Measurements from ENCODE around the gene SOX15. TPM values are rescaled to one million over a fixed set of nuclear protein-coding genes. Genes with fewer than 3 reads are reported as not detected.

Gene SOX15
- total and polyA plus RNA-seq, 3 donors from 2014 or later, result 2.6 to 4.0 (median 2.8) TPM

DNA sequence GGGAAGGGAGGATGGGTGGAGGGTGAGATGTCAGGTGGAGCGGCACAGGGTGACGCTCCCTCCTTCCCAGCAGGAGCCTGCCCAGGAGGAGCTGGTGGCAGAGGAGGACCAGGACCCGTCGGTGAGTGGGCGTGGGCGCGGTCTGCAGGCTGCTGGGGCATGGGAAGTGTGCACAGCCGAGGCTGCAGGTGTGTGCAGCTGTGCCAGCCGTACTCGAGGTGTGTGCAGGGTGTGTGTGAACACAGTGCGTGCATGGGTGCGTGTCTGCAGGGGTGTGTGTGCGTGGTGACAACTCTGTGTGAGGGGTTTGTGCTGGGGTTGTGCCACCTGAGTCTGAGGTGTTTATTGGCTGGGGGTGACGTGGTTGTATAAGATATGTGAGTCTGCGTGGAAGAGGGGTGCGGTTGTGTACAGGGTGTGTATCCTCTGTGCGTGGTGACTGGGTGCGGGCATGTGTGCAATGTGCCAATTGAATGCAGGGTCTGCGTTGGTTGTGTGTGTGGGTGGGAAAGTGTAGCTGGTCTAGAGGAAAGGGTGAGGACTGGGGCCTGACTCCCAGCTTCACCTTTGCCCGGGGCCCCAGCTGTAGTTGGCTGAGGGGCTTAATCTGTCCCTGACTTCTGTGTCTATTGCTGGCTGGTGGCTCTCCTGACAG is 40.4 kb downstream of the SOX15 start:
- no peaks in the 10 kb centered on the region for H3K27me3 ChIP-seq
- peaks cover 6% of the 10 kb centered on the region for H3K4me1 ChIP-seq
- no peak for DNase-seq
- H3K36me3 ChIP-seq (ENCODE audit: low read depth, missing control alignments), result no peaks in the 10 kb centered on the region
- peak overlapping the region; percentile 57 to 63 for H3K4me3 ChIP-seq
- no peaks in the 10 kb centered on the region for H3K9me3 ChIP-seq
- H3K27ac ChIP-seq, result peak overlapping the region; percentile 47 to 71
- WGBS, 2 donors, result 43 to 69% methylated on average over 10 to 20 of the region's 20 CpGs
- intact Hi-C loops (cut with DNase I; ENCODE audit: low total_unique reads), result no loop called here
- TF ChIP-seq, protein P1, sequence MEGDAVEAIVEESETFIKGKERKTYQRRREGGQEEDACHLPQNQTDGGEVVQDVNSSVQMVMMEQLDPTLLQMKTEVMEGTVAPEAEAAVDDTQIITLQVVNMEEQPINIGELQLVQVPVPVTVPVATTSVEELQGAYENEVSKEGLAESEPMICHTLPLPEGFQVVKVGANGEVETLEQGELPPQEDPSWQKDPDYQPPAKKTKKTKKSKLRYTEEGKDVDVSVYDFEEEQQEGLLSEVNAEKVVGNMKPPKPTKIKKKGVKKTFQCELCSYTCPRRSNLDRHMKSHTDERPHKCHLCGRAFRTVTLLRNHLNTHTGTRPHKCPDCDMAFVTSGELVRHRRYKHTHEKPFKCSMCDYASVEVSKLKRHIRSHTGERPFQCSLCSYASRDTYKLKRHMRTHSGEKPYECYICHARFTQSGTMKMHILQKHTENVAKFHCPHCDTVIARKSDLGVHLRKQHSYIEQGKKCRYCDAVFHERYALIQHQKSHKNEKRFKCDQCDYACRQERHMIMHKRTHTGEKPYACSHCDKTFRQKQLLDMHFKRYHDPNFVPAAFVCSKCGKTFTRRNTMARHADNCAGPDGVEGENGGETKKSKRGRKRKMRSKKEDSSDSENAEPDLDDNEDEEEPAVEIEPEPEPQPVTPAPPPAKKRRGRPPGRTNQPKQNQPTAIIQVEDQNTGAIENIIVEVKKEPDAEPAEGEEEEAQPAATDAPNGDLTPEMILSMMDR (IDR thresholded peaks at IDR 0.05), result no peak
- no peak for TF ChIP-seq POLR2A (IDR thresholded peaks at IDR 0.05)

DNA sequence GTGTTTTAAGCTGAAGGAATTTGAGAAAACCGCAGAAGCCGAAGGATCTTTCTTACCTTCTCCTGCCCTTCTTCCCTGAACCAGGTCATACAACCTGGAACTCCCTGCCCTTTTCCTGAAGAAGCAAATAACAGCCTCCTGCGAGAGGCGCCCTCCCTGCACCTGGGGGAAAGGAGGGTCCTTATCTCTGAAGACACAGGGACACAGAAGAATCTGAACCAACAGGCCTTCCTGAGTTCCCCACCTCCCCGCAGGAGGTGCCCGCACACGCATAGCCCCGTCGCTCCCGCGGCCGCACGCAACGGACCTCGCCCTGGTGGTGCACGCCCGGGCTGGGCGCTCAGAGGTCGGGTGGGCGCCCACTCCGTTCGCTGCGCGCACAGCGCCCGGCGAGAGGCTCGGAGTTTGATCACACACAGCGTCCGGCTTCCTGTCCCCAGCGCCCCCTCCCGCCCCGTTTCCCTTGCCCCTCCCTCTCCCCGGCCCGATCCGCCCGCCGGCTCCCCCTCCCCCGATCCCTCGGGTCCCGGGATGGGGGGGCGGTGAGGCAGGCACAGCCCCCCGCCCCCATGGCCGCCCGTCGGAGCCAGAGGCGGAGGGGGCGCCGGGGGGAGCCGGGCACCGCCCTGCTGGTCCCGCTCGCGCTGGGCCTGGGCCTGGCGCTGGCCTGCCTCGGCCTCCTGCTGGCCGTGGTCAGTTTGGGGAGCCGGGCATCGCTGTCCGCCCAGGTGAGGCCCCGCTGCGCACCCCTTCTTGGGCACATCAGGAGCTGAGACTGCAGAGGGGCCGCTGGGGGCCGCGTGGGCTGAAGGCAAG is 41.1 kb downstream of the SOX15 start, which contains the start of gene TNFSF12:
TSS of gene TNFSF12 (plus strand) at position 474 of the 816 bp plus-strand sequence. CDS start at position 570, 96 bp downstream.
- intact Hi-C loops (cut with DNase I; ENCODE audit: low total_unique reads), result no loop called here
- peak within 1 kb of the TSS; percentile 57 to 63 for H3K4me3 ChIP-seq
- no peaks in the 10 kb centered on the region for H3K27me3 ChIP-seq
- no peaks in the 10 kb centered on the region for H3K36me3 ChIP-seq (ENCODE audit: low read depth, missing control alignments)
- no peak for TF ChIP-seq POLR2A (IDR thresholded peaks at IDR 0.05)
- TF ChIP-seq, protein P1 (IDR thresholded peaks at IDR 0.05), result no peak
- peak within 1 kb of the TSS; percentile 47 to 71 for H3K27ac ChIP-seq
- peaks cover 6% of the 10 kb centered on the region for H3K4me1 ChIP-seq
- DNase-seq, result peak; percentile 63
- H3K9me3 ChIP-seq, result no peaks in the 10 kb centered on the region
- WGBS, 2 donors, result 0 to 2% methylated on average over 11 to 58 of the region's 65 CpGs

DNA sequence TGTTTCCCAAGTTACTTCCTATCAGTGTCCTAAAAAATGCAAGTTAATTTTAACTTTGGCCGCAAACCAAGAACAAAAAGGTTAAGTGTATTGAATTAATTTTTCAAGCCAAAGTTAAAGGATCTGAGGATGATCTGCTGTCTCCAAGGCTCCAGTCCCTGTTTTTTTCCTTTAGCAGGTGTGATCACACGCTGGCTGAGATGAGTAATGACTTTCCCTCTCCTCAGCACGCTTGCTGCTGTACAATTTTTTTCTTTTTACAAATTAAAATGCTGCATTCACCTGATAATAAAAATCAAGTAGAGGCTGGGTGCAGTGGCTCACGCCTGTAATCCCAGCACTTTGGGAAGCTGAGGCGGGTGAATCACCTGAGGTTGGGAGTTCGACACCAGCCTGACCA is 45.0 kb downstream of the SOX15 start:
- peak overlapping the region in 1 of 2 donors; percentile 72 for H3K27ac ChIP-seq
- H3K4me1 ChIP-seq, result peaks cover 6% of the 10 kb centered on the region
- 47 to 50% methylated on average over 6 of the region's 6 CpGs for WGBS, 2 donors
- no peaks in the 10 kb centered on the region for H3K27me3 ChIP-seq
- H3K9me3 ChIP-seq, result no peaks in the 10 kb centered on the region
- no peak for DNase-seq
- H3K36me3 ChIP-seq (ENCODE audit: low read depth, missing control alignments), result no peaks in the 10 kb centered on the region
- no peak for TF ChIP-seq POLR2A (IDR thresholded peaks at IDR 0.05)
- TF ChIP-seq, protein P1 (IDR thresholded peaks at IDR 0.05), result no peak
- intact Hi-C loops (cut with DNase I; ENCODE audit: low total_unique reads), result no loop called here
- no peak overlapping the region for H3K4me3 ChIP-seq

DNA sequence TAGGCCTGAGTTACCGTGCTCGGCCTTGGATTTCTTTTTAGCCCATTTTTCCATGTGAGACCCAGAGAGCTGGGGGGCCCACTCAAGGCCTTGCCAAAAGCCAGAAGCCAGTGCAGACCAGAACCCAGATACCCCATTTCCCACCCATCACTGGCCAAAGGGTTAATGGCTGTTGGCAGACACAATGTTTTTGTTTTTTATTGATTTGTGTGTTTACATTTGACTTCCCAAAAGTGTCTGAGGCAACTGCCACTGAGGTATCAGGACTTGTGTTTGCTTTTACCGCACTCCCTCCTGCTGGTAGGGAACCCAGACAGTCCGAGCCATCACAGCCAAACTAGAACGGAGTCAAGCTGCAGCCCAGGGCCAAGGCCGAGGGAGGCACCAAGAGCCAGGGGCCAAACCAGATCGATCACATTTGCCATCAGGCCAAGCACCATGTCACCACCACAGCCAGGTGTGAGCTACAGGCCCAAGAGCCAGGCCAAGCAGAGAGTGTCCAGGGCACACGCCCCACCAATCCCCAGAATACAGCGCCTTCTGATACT is 48.7 kb downstream of the SOX15 start:
- Histone ChIP-seq H3K9me3 (no peaks in the 10 kb centered on the region), H3K27ac (no peak overlapping the region), H3K4me1 (peaks cover 6% of the 10 kb centered on the region), H3K4me3 (no peak overlapping the region), H3K27me3 (no peaks in the 10 kb centered on the region), H3K36me3 (ENCODE audit: low read depth, missing control alignments) (no peaks in the 10 kb centered on the region)
- intact Hi-C loops (cut with DNase I; ENCODE audit: low total_unique reads), result no loop called here
- TF ChIP-seq POLR2A (IDR thresholded peaks at IDR 0.05), result no peak
- TF ChIP-seq, protein P1 (IDR thresholded peaks at IDR 0.05), result no peak
- no peak for DNase-seq
- 93 to 96% methylated on average over 9 of the region's 9 CpGs for WGBS, 2 donors

All from testis (tissue), 3 donors.